PC-9 (cell line): ENCODE results near the gene RAB43.

Experiments used
- EZH2 ChIP-seq: fragments of 200-600 bp; sonication (generic); IDR thresholded peaks from 2 replicates; pipeline ENCODE4 v1.8.0; 2017; ENCODE audit warnings: antibody characterized with exemption, low read depth
- TF ChIP-seq, protein P1 (sequence below): fragments of 200-600 bp; sonication (generic); conservative IDR thresholded peaks from 2 replicates; pipeline ENCODE4 v1.6.1; 2017; ENCODE audit warnings: mixed run types, antibody characterized with exemption, mild to moderate bottlenecking, moderate library complexity

DNA sequence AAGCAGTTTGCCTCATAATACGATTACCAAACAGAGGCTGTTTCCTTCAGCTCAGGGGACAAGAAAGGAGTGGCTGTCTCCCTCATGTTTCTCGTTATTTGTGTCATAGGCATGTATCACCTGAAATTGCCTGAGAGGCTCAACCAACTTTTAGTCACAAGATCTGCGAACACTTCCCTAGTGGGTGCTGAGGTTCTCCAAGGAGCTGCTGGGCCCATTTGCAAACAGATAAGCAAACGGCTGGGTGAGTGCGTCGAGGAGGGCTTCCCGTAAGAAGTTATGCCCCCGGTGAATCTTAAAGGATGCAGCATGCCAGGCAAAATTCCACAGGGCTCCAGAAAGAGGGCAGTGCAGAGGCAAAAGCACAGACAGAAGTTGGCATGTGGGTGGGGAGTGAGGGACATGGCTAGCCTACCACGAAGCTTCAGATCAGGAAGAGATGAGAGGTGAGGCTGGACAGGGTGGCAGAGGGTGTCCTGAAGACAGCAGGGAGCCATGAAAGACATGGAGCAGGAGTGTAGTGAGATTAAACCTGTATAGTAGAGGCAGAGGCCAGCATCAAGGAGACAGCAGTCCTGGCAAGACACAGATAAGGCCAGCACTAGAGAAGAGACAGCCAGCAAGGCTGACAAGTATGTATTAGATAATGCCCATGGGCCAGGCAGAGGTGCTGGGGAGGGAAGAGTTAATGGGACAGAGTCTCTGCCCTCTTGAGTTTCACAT is 65.0 kb downstream of the RAB43 start:
- TF ChIP-seq, protein P1, sequence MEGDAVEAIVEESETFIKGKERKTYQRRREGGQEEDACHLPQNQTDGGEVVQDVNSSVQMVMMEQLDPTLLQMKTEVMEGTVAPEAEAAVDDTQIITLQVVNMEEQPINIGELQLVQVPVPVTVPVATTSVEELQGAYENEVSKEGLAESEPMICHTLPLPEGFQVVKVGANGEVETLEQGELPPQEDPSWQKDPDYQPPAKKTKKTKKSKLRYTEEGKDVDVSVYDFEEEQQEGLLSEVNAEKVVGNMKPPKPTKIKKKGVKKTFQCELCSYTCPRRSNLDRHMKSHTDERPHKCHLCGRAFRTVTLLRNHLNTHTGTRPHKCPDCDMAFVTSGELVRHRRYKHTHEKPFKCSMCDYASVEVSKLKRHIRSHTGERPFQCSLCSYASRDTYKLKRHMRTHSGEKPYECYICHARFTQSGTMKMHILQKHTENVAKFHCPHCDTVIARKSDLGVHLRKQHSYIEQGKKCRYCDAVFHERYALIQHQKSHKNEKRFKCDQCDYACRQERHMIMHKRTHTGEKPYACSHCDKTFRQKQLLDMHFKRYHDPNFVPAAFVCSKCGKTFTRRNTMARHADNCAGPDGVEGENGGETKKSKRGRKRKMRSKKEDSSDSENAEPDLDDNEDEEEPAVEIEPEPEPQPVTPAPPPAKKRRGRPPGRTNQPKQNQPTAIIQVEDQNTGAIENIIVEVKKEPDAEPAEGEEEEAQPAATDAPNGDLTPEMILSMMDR = no peak; the same call in 1 of the 2 replicates
- no peak for TF ChIP-seq EZH2
